Esophagus squamous epithelium (tissue), 4 donors: Measurements from ENCODE around the gene IPCEF1.

ENCODE experiments used
- POLR2A ChIP-seq, 4 donors: fragments of 450-650 bp; IDR thresholded peaks; one replicate each; pipeline ENCODE4 v1.6.1; 2017; ENCODE audit warnings: antibody characterized with exemption in 4 of 4, mild to moderate bottlenecking in 4 of 4, moderate library complexity in 3 of 4
- TF ChIP-seq, protein P1 (sequence below), 6 experiments: fragments of 450-650 bp in 4 of 6; fragments of 200-600 bp in 2 of 6; sonication (generic) in 2 of 6; IDR thresholded peaks; one replicate each; pipeline ENCODE4 v1.5.1; 2016 to 2019; ENCODE audit warnings: antibody characterized with exemption in 6 of 6, mild to moderate bottlenecking in 4 of 6, moderate library complexity in 4 of 6

DNA sequence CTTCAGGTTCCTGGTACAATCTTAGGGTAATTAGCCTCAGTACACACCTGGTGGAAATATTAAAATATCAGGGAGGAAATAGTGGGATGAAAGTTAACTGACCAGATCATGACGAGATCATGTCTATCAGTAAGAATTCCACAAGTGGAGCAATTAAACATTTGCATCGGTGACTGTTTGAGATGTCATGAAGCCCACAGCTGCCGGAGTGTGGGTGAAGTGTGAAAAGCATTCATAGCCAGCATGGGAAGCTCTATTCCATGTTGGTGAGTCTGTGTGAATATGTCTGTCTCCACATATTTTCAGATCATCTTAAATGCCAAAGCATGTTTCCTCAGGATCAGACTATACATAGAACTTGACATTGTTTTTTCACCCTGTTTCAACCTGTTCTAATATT, 142.8 kb downstream of the IPCEF1 start:
- no peak for TF ChIP-seq POLR2A (IDR thresholded peaks at IDR 0.05)
- TF ChIP-seq, protein P1, sequence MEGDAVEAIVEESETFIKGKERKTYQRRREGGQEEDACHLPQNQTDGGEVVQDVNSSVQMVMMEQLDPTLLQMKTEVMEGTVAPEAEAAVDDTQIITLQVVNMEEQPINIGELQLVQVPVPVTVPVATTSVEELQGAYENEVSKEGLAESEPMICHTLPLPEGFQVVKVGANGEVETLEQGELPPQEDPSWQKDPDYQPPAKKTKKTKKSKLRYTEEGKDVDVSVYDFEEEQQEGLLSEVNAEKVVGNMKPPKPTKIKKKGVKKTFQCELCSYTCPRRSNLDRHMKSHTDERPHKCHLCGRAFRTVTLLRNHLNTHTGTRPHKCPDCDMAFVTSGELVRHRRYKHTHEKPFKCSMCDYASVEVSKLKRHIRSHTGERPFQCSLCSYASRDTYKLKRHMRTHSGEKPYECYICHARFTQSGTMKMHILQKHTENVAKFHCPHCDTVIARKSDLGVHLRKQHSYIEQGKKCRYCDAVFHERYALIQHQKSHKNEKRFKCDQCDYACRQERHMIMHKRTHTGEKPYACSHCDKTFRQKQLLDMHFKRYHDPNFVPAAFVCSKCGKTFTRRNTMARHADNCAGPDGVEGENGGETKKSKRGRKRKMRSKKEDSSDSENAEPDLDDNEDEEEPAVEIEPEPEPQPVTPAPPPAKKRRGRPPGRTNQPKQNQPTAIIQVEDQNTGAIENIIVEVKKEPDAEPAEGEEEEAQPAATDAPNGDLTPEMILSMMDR (IDR thresholded peaks at IDR 0.05), result no peak
